CD4-positive, CD25-positive, alpha-beta regulatory T cell (primary cell): ENCODE results near the gene ATP5PB. TPM values are rescaled to one million over a fixed set of nuclear protein-coding genes. Genes with fewer than 3 reads are reported as not detected.

ENCODE experiments used
- ATAC-seq, 2 donors: fragments of 150-1000 bp; cut with Tn5 transposase; one replicate each; pipeline ENCODE4 v1.10.0; 2021; ENCODE audit warnings: low read depth in 2 of 2, moderate number of reproducible peaks in 2 of 2, moderate library complexity in 1 of 2
- DNase-seq, 3 donors: peaks; one replicate each; pipeline versions ENCODE4 v3.0.0 to v3.0.0-alpha.2; 2012 to 2022; ENCODE audit warnings: mixed read lengths in 1 of 3
- H3K27ac ChIP-seq: one replicate; pipeline ENCODE4 v1.7.0; 2013; ENCODE audit warnings: mild to moderate bottlenecking, low read length; ENCODE audit not compliant: insufficient read depth, poor library complexity, severe bottlenecking
- H3K27me3 ChIP-seq: one replicate; pipeline ENCODE4 v1.7.0; 2013; ENCODE audit warnings: low read length; ENCODE audit not compliant: control insufficient read depth, insufficient read depth
- H3K36me3 ChIP-seq: one replicate; pipeline ENCODE4 v1.7.0; 2013; ENCODE audit warnings: mild to moderate bottlenecking, low read length, moderate library complexity; ENCODE audit not compliant: control insufficient read depth, insufficient read depth
- H3K4me1 ChIP-seq: 2 replicates; pipeline ENCODE4 v1.7.0; 2013; ENCODE audit warnings: mild to moderate bottlenecking, low read length; ENCODE audit not compliant: insufficient read depth, control insufficient read depth, poor library complexity, severe bottlenecking
- H3K4me3 ChIP-seq: one replicate; pipeline ENCODE4 v1.7.0; 2013; ENCODE audit warnings: low read depth, mild to moderate bottlenecking, low read length, moderate library complexity
- H3K9me3 ChIP-seq, 2 experiments: 1 replicate in 1 of 2; 2 replicates in 1 of 2; pipeline ENCODE4 v1.7.0; 2013; ENCODE audit warnings: low read length in 2 of 2, mild to moderate bottlenecking in 1 of 2, moderate library complexity in 1 of 2; ENCODE audit not compliant: control insufficient read depth in 2 of 2
- H3K27ac Mint-ChIP-seq, 3 donors: one replicate each; pipeline ENCODE4 v1.8.0; 2020 to 2022; ENCODE audit warnings: mild to moderate bottlenecking in 3 of 3, mixed read lengths in 3 of 3, moderate library complexity in 2 of 3
- H3K27me3 Mint-ChIP-seq: one replicate; pipeline ENCODE4 v1.8.0; 2022; ENCODE audit warnings: mild to moderate bottlenecking, mixed read lengths
- H3K36me3 Mint-ChIP-seq: one replicate; pipeline ENCODE4 v1.8.0; 2020; ENCODE audit warnings: mixed read lengths
- H3K4me1 Mint-ChIP-seq, 4 donors: one replicate each; pipeline ENCODE4 v1.8.0; 2020 to 2022; ENCODE audit warnings: mixed read lengths in 4 of 4, mild to moderate bottlenecking in 1 of 4
- H3K4me3 Mint-ChIP-seq, 4 donors: one replicate each; pipeline ENCODE4 v1.8.0; 2020 to 2022; ENCODE audit warnings: mild to moderate bottlenecking in 4 of 4, mixed read lengths in 4 of 4, moderate library complexity in 3 of 4
- H3K9me3 Mint-ChIP-seq, 7 donors: one replicate each; pipeline ENCODE4 v1.8.0; 2020 to 2022; ENCODE audit warnings: mixed read lengths in 7 of 7, mild to moderate bottlenecking in 3 of 7, moderate library complexity in 2 of 7
- polyA plus RNA-seq, 4 donors: library from polyadenylated mRNA; unstranded; fragments of 300-500 nt; fragmentation: Illumina TruSeq; gene quantifications; one replicate each; pipeline ENCODE4 v1.2.3, GENCODE V29; 2021
- total RNA-seq: library from RNA; stranded (reverse); gene quantifications from one replicate; pipeline ENCODE4 v1.2.3, GENCODE V29; 2022

ATP5PB gene
- total RNA-seq: 85.1 TPM
- 100 to 1,000 TPM; 431 to 569 (median 496) TPM for polyA plus RNA-seq

- no peaks in the 10 kb centered on the region for H3K9me3 ChIP-seq
- H3K36me3 ChIP-seq: peaks cover 28% of the 10 kb centered on the region
- peak within 1 kb of the TSS; percentile 92 for H3K4me3 ChIP-seq
- H3K27ac ChIP-seq: peak within 1 kb of the TSS; percentile 89
- Mint-ChIP-seq H3K9me3 (no peaks in the 10 kb centered on the region), H3K36me3 (peaks cover 29% of the 10 kb centered on the region), H3K4me1 (peaks cover 51 to 87% (median 74%) of the 10 kb centered on the region in 4 donors), H3K4me3 (peak within 1 kb of the TSS; percentile 99 to 100 (median 100)), H3K27me3 (no peaks in the 10 kb centered on the region), H3K27ac (peak within 1 kb of the TSS; percentile 99 to 100 (median 100))
- H3K27me3 ChIP-seq: no peaks in the 10 kb centered on the region
- H3K4me1 ChIP-seq: peaks cover 59% of the 10 kb centered on the region
- DNase-seq (peak; percentile 89 to 97 (median 96)), ATAC-seq (peak; percentile 95 to 96)
Observed at GRCh38 chr1:111448918-111449702, at the start of gene ATP5PB, which contains the start of gene WDR77. TSS of gene ATP5PB (plus strand) at chr1:111449464. CDS start at chr1:111449542, 78 bp downstream. TSS of gene WDR77 (minus strand) at chr1:111449256. CDS start at chr1:111449169, 87 bp downstream.

GRCh38 chr1:111399792-111400610 is 49.3 kb upstream of the ATP5PB start:
- Mint-ChIP-seq H3K36me3 (no peaks in the 10 kb centered on the region), H3K27ac (peak overlapping the region in 1 of 3 donors; percentile 62), H3K27me3 (peaks cover 42% of the 10 kb centered on the region), H3K4me3 (no peak overlapping the region), H3K9me3 (peaks cover 0 to 5% (median 0%) of the 10 kb centered on the region in 7 donors), H3K4me1 (peaks cover 0 to 30% (median 8%) of the 10 kb centered on the region in 4 donors)
- H3K27ac ChIP-seq: no peak overlapping the region
- no peaks in the 10 kb centered on the region for H3K36me3 ChIP-seq
- ATAC-seq: no peak
- peak; percentile 30 to 50 (median 33) for DNase-seq
- H3K4me3 ChIP-seq: no peak overlapping the region
- H3K27me3 ChIP-seq: peaks cover 3% of the 10 kb centered on the region
- peaks cover 4% of the 10 kb centered on the region for H3K4me1 ChIP-seq
- peaks cover 0 to 2% of the 10 kb centered on the region in 2 experiments for H3K9me3 ChIP-seq

- Histone ChIP-seq H3K9me3 (peaks cover 0 to 2% of the 10 kb centered on the region in 2 experiments), H3K4me1 (peaks cover 16% of the 10 kb centered on the region), H3K4me3 (no peak overlapping the region), H3K36me3 (no peaks in the 10 kb centered on the region), H3K27ac (no peak overlapping the region), H3K27me3 (peaks cover 3% of the 10 kb centered on the region)
- DNase-seq (peak in 1 of 3 donors; percentile 8), ATAC-seq (no peak)
- Mint-ChIP-seq H3K27ac (peak overlapping the region in 1 of 3 donors; percentile 39), H3K4me3 (peak overlapping the region in 1 of 4 donors; percentile 35), H3K9me3 (peaks cover 0 to 5% (median 0%) of the 10 kb centered on the region in 7 donors), H3K36me3 (no peaks in the 10 kb centered on the region), H3K4me1 (peaks cover 9 to 51% (median 26%) of the 10 kb centered on the region in 4 donors), H3K27me3 (peaks cover 31% of the 10 kb centered on the region)
Observed at GRCh38 chr1:111402083-111402482, 47.2 kb upstream of the ATP5PB start.

- DNase-seq (no peak), ATAC-seq (no peak)
- Mint-ChIP-seq H3K36me3 (no peaks in the 10 kb centered on the region), H3K4me3 (no peak overlapping the region), H3K4me1 (peaks cover 11 to 54% (median 30%) of the 10 kb centered on the region in 4 donors), H3K27ac (peak overlapping the region in 1 of 3 donors; percentile 5), H3K27me3 (peaks cover 16% of the 10 kb centered on the region), H3K9me3 (no peaks in the 10 kb centered on the region)
- Histone ChIP-seq H3K4me1 (peaks cover 16% of the 10 kb centered on the region), H3K4me3 (no peak overlapping the region), H3K27me3 (peaks cover 3% of the 10 kb centered on the region), H3K36me3 (no peaks in the 10 kb centered on the region), H3K27ac (no peak overlapping the region), H3K9me3 (no peaks in the 10 kb centered on the region)
Observed at GRCh38 chr1:111404588-111404987, 44.7 kb upstream of the ATP5PB start.

GRCh38 chr1:111406321-111406768 is 42.9 kb upstream of the ATP5PB start:
- Histone ChIP-seq H3K9me3 (no peaks in the 10 kb centered on the region), H3K4me1 (peaks cover 16% of the 10 kb centered on the region), H3K4me3 (peak overlapping the region; percentile 76), H3K27me3 (peaks cover 1% of the 10 kb centered on the region), H3K27ac (peak overlapping the region; percentile 21), H3K36me3 (no peaks in the 10 kb centered on the region)
- peak overlapping the region; percentile 2 to 70 (median 42) for H3K4me3 Mint-ChIP-seq
- H3K36me3 Mint-ChIP-seq: no peaks in the 10 kb centered on the region
- H3K27ac Mint-ChIP-seq: peak overlapping the region; percentile 37 to 82 (median 50)
- H3K9me3 Mint-ChIP-seq: no peaks in the 10 kb centered on the region
- H3K27me3 Mint-ChIP-seq: peaks cover 16% of the 10 kb centered on the region
- H3K4me1 Mint-ChIP-seq: peaks cover 11 to 48% (median 27%) of the 10 kb centered on the region in 4 donors
- DNase-seq (peak; percentile 4 to 80 (median 40)), ATAC-seq (peak; percentile 97)

GRCh38 chr1:111407301-111407700 is 42.0 kb upstream of the ATP5PB start:
- H3K9me3 Mint-ChIP-seq: no peaks in the 10 kb centered on the region
- H3K27me3 ChIP-seq: no peaks in the 10 kb centered on the region
- H3K27ac Mint-ChIP-seq: peak overlapping the region in 2 of 3 donors; percentile 81 to 82
- ATAC-seq (no peak), DNase-seq (no peak)
- H3K36me3 Mint-ChIP-seq: no peaks in the 10 kb centered on the region
- no peaks in the 10 kb centered on the region for H3K9me3 ChIP-seq
- peaks cover 10% of the 10 kb centered on the region for H3K27me3 Mint-ChIP-seq
- H3K27ac ChIP-seq: no peak overlapping the region
- H3K4me3 Mint-ChIP-seq: peak overlapping the region in 1 of 4 donors; percentile 4
- peaks cover 15% of the 10 kb centered on the region for H3K4me1 ChIP-seq
- no peaks in the 10 kb centered on the region for H3K36me3 ChIP-seq
- no peak overlapping the region for H3K4me3 ChIP-seq
- H3K4me1 Mint-ChIP-seq: peaks cover 11 to 43% (median 27%) of the 10 kb centered on the region in 4 donors

GRCh38 chr1:111412839-111413238 is 36.4 kb upstream of the ATP5PB start:
- no peak overlapping the region for H3K4me3 Mint-ChIP-seq

More at GRCh38 chr1:111412839-111413238, 36.4 kb upstream of the ATP5PB start:
- Mint-ChIP-seq H3K36me3 (peaks cover 24% of the 10 kb centered on the region), H3K27me3 (peaks cover 10% of the 10 kb centered on the region), H3K4me1 (peaks cover 0 to 6% (median under 1%) of the 10 kb centered on the region in 4 donors), H3K27ac (no peak overlapping the region), H3K9me3 (no peaks in the 10 kb centered on the region)
- no peaks in the 10 kb centered on the region for H3K27me3 ChIP-seq
- ATAC-seq (no peak), DNase-seq (no peak)
- H3K9me3 ChIP-seq: no peaks in the 10 kb centered on the region
- no peaks in the 10 kb centered on the region for H3K4me1 ChIP-seq
- peaks cover 6% of the 10 kb centered on the region for H3K36me3 ChIP-seq
- no peak overlapping the region for H3K27ac ChIP-seq
- H3K4me3 ChIP-seq: no peak overlapping the region
